Osteoblast (primary cell): ENCODE results near the gene MGAT4A. TPM values are rescaled to one million over a fixed set of nuclear protein-coding genes. Genes with fewer than 3 reads are reported as not detected.

ENCODE experiments used
- DNase-seq: peaks from one replicate; pipeline ENCODE4 v3.0.0; 2011; ENCODE audit warnings: low spot score, mixed read lengths; ENCODE audit not compliant: insufficient read length; ENCODE audit errors: missing footprints
- H2AFZ ChIP-seq: 2 replicates; pipeline ENCODE4 v1.6.0; 2011; ENCODE audit warnings: mild to moderate bottlenecking, low read length
- H3K27ac ChIP-seq: 2 replicates; pipeline ENCODE4 v1.5.1; 2011; ENCODE audit warnings: mild to moderate bottlenecking, low read depth, low read length, moderate library complexity
- H3K27me3 ChIP-seq: 2 replicates; pipeline ENCODE4 v1.6.0; 2012; ENCODE audit warnings: mild to moderate bottlenecking, control low read depth, inconsistent platforms, low read length, moderate library complexity; ENCODE audit not compliant: insufficient read depth
- H3K36me3 ChIP-seq: 2 replicates; pipeline ENCODE4 v1.5.1; 2011; ENCODE audit warnings: mild to moderate bottlenecking, low read length, control low read depth, moderate library complexity; ENCODE audit not compliant: insufficient read depth
- H3K4me1 ChIP-seq: 2 replicates; pipeline ENCODE4 v1.5.1; 2011; ENCODE audit warnings: mild to moderate bottlenecking, low read length, control low read depth, moderate library complexity; ENCODE audit not compliant: insufficient read depth
- H3K4me2 ChIP-seq: 2 replicates; pipeline ENCODE4 v1.6.0; 2011; ENCODE audit warnings: mild to moderate bottlenecking, low read length; ENCODE audit not compliant: insufficient read depth
- H3K4me3 ChIP-seq: fragments of 200-600 bp; sonication (generic); 3 replicates; pipeline ENCODE4 v1.5.1; 2012; ENCODE audit warnings: mild to moderate bottlenecking, low read length, inconsistent platforms; ENCODE audit not compliant: insufficient read depth
- H3K79me2 ChIP-seq: 2 replicates; pipeline ENCODE4 v1.6.0; 2012; ENCODE audit warnings: mild to moderate bottlenecking, low read length, control low read depth, inconsistent platforms; ENCODE audit not compliant: insufficient read depth
- H3K9me3 ChIP-seq: 2 replicates; pipeline ENCODE4 v1.5.1; 2011; ENCODE audit warnings: low read depth, low read length, control low read depth
- H4K20me1 ChIP-seq: 2 replicates; pipeline ENCODE4 v1.6.0; 2012; ENCODE audit warnings: mild to moderate bottlenecking, low read length, control low read depth; ENCODE audit not compliant: insufficient read depth
- total RNA-seq: library from RNA; depleted of rRNA; stranded (reverse); fragments of >200 nt; gene quantifications from 2 replicates; pipeline ENCODE4 v1.2.3, GENCODE V29; 2012
- TF ChIP-seq, protein P1 (sequence below): IDR thresholded peaks from 2 replicates; pipeline ENCODE4 v1.5.1; 2011; ENCODE audit warnings: mild to moderate bottlenecking, low read depth, low read length, moderate library complexity; ENCODE audit errors: extremely low read depth

Gene MGAT4A
- total RNA-seq, 1 donor, result 0.36 TPM

DNA sequence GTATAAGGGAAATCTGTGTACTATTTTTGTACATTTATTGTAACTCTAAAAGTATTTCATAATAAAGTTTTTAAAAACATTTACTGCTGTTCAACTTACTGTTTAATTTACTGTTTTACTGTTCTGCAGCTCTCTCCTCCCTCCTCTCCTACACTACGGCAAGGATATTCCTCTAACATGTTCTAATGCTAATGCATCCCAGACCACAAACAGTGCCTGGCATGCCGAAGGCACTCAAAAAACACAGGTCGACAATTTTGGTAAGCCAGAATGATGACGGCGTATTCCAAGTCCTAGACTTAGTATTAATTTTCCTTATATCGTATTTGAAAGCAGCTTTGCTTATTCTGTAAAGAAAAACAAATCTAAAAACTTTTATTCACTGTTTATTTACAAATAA is 13.3 kb downstream of the MGAT4A start:
- no peaks in the 10 kb centered on the region for H4K20me1 ChIP-seq
- no peaks in the 10 kb centered on the region for H3K79me2 ChIP-seq
- H3K9me3 ChIP-seq, result no peaks in the 10 kb centered on the region
- H3K27me3 ChIP-seq, result no peaks in the 10 kb centered on the region
- H3K27ac ChIP-seq, result no peak overlapping the region
- DNase-seq, result no peak
- H3K4me2 ChIP-seq, result no peak overlapping the region
- H3K4me1 ChIP-seq, result no peaks in the 10 kb centered on the region
- H3K36me3 ChIP-seq, result no peaks in the 10 kb centered on the region
- TF ChIP-seq, protein P1, sequence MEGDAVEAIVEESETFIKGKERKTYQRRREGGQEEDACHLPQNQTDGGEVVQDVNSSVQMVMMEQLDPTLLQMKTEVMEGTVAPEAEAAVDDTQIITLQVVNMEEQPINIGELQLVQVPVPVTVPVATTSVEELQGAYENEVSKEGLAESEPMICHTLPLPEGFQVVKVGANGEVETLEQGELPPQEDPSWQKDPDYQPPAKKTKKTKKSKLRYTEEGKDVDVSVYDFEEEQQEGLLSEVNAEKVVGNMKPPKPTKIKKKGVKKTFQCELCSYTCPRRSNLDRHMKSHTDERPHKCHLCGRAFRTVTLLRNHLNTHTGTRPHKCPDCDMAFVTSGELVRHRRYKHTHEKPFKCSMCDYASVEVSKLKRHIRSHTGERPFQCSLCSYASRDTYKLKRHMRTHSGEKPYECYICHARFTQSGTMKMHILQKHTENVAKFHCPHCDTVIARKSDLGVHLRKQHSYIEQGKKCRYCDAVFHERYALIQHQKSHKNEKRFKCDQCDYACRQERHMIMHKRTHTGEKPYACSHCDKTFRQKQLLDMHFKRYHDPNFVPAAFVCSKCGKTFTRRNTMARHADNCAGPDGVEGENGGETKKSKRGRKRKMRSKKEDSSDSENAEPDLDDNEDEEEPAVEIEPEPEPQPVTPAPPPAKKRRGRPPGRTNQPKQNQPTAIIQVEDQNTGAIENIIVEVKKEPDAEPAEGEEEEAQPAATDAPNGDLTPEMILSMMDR, result no peak
- H3K4me3 ChIP-seq, result no peak overlapping the region
- no peak overlapping the region for H2AFZ ChIP-seq

- Histone ChIP-seq H3K27ac (no peak overlapping the region), H3K4me1 (no peaks in the 10 kb centered on the region), H4K20me1 (no peaks in the 10 kb centered on the region), H3K9me3 (no peaks in the 10 kb centered on the region), H3K27me3 (no peaks in the 10 kb centered on the region), H2AFZ (no peak overlapping the region), H3K4me2 (no peak overlapping the region), H3K36me3 (no peaks in the 10 kb centered on the region), H3K79me2 (no peaks in the 10 kb centered on the region), H3K4me3 (no peak overlapping the region)
- TF ChIP-seq, protein P1, result no peak
- no peak for DNase-seq
These were observed 14.1 kb downstream of the MGAT4A start for GRCh38 chr2:98716786-98717185.

GRCh38 chr2:98715812-98716451 is 15.0 kb downstream of the MGAT4A start:
- no peak overlapping the region for H3K4me2 ChIP-seq
- TF ChIP-seq, protein P1, result no peak
- no peaks in the 10 kb centered on the region for H3K79me2 ChIP-seq
- no peaks in the 10 kb centered on the region for H3K9me3 ChIP-seq
- H3K27me3 ChIP-seq, result no peaks in the 10 kb centered on the region
- no peaks in the 10 kb centered on the region for H4K20me1 ChIP-seq
- H3K36me3 ChIP-seq, result no peaks in the 10 kb centered on the region
- no peak overlapping the region for H2AFZ ChIP-seq
- no peaks in the 10 kb centered on the region for H3K4me1 ChIP-seq
- no peak overlapping the region for H3K4me3 ChIP-seq
- H3K27ac ChIP-seq, result no peak overlapping the region
- no peak for DNase-seq

- no peaks in the 10 kb centered on the region for H3K27me3 ChIP-seq
- DNase-seq, result no peak
- no peaks in the 10 kb centered on the region for H4K20me1 ChIP-seq
- no peak overlapping the region for H3K27ac ChIP-seq
- no peak overlapping the region for H3K4me3 ChIP-seq
- no peak overlapping the region for H3K4me2 ChIP-seq
- H3K36me3 ChIP-seq, result no peaks in the 10 kb centered on the region
- no peak overlapping the region for H2AFZ ChIP-seq
- H3K79me2 ChIP-seq, result no peaks in the 10 kb centered on the region
- no peaks in the 10 kb centered on the region for H3K4me1 ChIP-seq
- TF ChIP-seq, protein P1, result no peak
- H3K9me3 ChIP-seq, result no peaks in the 10 kb centered on the region
These were observed 17.5 kb downstream of the MGAT4A start for GRCh38 chr2:98713332-98714015.
